ENCODE measurements around the gene F2RL3.

DNA sequence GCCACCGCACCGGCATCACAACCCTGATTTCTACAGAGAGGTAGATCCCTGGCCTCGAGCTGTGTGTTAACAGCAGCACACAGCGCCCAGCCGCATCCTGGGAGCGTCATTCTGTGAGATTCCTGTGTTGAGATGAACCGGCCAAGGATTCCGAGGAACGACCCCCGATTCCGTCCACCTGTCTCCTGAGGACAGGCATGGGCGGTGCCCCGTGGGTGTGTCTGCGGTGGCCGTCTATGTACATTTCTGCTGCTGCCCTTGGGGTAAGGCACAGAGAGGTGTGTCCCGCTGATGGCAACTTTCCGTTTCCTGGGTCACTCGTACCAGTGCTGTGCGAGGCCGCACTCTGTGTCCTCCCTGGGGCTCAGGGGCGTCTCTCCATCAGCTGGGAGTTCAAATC is 16.1 kb upstream of the F2RL3 start:
- TF ChIP-seq HDAC6 (IDR thresholded peaks at IDR 0.05; ENCODE audit: low read depth, low read length) (no peak), JUND (IDR thresholded peaks at IDR 0.05; ENCODE audit: borderline replicate concordance, low read depth, low read length) (no peak), JUND (tag; IDR thresholded peaks at IDR 0.05; ENCODE audit: borderline replicate concordance, low read depth, low read length) (no peak), DEAF1 (CRISPR knock-in tag; IDR thresholded peaks at IDR 0.05) (no peak)
